Progenitor cell of endocrine pancreas (in vitro differentiated cells): ENCODE data around the gene DNAJB6. TPM values are rescaled to one million over a fixed set of nuclear protein-coding genes. Genes with fewer than 3 reads are reported as not detected.
"Not testable (repeated sequence)": the region's sequence is repeated elsewhere in the genome, so short reads cannot be mapped to it uniquely, and the experiment has no call there.

Experiments
- DNase-seq: peaks from one replicate; pipeline ENCODE4 v3.0.0; 2021; ENCODE audit warnings: low spot score; ENCODE audit not compliant: unreplicated experiment
- H3K27ac Mint-ChIP-seq: 2 replicates; pipeline ENCODE4 v1.8.0; 2021; ENCODE audit warnings: mild to moderate bottlenecking, moderate library complexity, mixed read lengths
- H3K27me3 Mint-ChIP-seq: 2 replicates; pipeline ENCODE4 v1.8.0; 2021; ENCODE audit warnings: mixed read lengths
- H3K36me3 Mint-ChIP-seq: 2 replicates; pipeline ENCODE4 v1.8.0; 2022; ENCODE audit warnings: mixed read lengths; ENCODE audit not compliant: insufficient read depth
- H3K4me1 Mint-ChIP-seq: 2 replicates; pipeline ENCODE4 v1.8.0; 2021; ENCODE audit warnings: low read depth, mixed read lengths
- H3K4me3 Mint-ChIP-seq: 2 replicates; pipeline ENCODE4 v1.8.0; 2021; ENCODE audit warnings: low read depth, mild to moderate bottlenecking, moderate library complexity, mixed read lengths
- H3K9me3 Mint-ChIP-seq: 2 replicates; pipeline ENCODE4 v1.8.0; 2021; ENCODE audit warnings: low read depth, mixed read lengths
- total RNA-seq: library from RNA; stranded (reverse); gene quantifications from 2 replicates; pipeline ENCODE4 v1.2.1, GENCODE V29; 2021
- TF ChIP-seq, protein P1 (sequence below): fragments of 200-600 bp; sonication (generic); IDR thresholded peaks from one replicate; pipeline ENCODE4 v1.5.0; 2021; ENCODE audit warnings: antibody characterized with exemption, mild to moderate bottlenecking; ENCODE audit not compliant: unreplicated experiment

Gene DNAJB6
- total RNA-seq, 1 donor from 2014 or later, result 119 TPM

DNA sequence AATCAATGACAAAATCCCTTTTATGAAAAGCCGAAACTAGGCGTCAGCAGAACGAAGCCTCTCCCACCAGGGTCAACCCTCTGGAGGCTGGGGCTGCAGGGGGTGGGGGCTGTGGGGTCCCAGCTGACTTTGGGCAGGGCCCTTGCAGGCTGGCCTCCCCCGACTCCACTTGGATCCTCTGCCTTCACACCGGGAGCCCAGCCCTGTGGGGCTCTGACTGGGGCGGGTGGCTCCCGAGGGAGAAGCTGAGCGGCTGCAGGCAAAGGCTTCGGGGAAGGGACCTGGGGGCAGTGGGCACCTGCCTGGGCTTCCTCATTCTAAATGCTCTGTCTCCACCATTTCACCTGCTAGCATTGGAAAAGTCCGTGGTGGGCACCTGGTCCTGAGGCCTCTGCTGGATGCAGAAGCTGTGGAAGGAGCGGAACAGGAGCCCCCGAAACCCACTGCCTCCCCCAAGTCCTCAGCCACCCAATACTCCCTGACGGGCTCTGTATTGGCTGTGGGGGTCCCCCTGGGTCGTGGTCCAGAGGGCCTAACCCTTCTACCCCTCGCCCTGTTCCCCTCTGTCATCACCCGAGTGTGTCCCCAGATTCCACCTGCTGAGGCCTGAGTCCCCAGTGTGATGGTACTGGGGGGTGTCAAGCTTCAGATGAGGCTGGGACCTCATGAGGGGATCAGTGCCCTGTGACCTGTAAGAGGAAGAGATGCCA is 108.6 kb downstream of the DNAJB6 start:
- no peaks in the 10 kb centered on the region for H3K9me3 Mint-ChIP-seq

DNA sequence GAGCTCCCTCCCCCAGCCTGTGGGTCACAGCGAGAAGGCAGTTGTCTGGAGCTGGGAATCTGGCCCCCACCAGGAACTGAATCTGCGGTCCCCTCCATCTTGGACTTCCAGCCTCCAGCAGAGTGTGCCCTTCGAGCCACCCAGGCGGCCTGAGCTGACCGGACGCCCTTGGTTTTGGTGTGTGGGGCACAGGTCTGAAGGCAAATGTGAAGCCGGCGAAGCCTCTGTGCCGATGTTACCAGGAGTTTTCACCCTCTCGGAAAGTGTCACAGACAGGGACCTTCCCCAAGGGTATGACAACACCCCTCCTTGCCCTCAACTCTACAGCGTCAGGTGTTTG is 109.1 kb downstream of the DNAJB6 start:
- DNase-seq, result no peak
- H3K27me3 Mint-ChIP-seq, result peaks cover 6% of the 10 kb centered on the region
- TF ChIP-seq, protein P1, sequence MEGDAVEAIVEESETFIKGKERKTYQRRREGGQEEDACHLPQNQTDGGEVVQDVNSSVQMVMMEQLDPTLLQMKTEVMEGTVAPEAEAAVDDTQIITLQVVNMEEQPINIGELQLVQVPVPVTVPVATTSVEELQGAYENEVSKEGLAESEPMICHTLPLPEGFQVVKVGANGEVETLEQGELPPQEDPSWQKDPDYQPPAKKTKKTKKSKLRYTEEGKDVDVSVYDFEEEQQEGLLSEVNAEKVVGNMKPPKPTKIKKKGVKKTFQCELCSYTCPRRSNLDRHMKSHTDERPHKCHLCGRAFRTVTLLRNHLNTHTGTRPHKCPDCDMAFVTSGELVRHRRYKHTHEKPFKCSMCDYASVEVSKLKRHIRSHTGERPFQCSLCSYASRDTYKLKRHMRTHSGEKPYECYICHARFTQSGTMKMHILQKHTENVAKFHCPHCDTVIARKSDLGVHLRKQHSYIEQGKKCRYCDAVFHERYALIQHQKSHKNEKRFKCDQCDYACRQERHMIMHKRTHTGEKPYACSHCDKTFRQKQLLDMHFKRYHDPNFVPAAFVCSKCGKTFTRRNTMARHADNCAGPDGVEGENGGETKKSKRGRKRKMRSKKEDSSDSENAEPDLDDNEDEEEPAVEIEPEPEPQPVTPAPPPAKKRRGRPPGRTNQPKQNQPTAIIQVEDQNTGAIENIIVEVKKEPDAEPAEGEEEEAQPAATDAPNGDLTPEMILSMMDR, result no peak
- no peak overlapping the region for H3K4me3 Mint-ChIP-seq
- no peaks in the 10 kb centered on the region for H3K4me1 Mint-ChIP-seq
- H3K36me3 Mint-ChIP-seq, result no peaks in the 10 kb centered on the region
- H3K27ac Mint-ChIP-seq, result no peak overlapping the region
- no peaks in the 10 kb centered on the region for H3K9me3 Mint-ChIP-seq

More for the DNA sequence above, 108.6 kb downstream of the DNAJB6 start:
- peaks cover 6% of the 10 kb centered on the region for H3K27me3 Mint-ChIP-seq
- no peak for DNase-seq
- no peak overlapping the region for H3K4me3 Mint-ChIP-seq
- H3K4me1 Mint-ChIP-seq, result no peaks in the 10 kb centered on the region
- TF ChIP-seq, protein P1, result no peak
- no peaks in the 10 kb centered on the region for H3K36me3 Mint-ChIP-seq
- H3K27ac Mint-ChIP-seq, result no peak overlapping the region

DNA sequence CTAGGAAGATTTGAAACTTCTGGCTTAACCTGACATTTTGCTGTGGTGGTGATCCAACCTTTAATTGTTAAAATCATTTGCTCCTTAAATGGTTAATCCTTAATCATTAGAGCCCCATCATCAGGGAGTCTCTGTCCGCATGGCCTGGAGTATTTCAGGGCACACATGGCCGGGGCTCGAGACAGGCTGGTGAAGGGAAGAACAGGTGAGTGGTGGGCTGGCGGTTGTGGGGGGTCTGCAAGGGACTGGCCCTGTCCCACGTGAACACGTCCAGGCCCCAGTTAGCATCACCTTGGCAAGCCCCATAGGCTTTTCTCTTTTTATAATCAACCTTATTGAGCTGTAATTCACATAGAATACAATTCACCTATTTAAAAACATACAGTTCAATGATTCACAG is 109.5 kb downstream of the DNAJB6 start:
- Mint-ChIP-seq H3K27me3 (peaks cover 6% of the 10 kb centered on the region), H3K4me1 (no peaks in the 10 kb centered on the region), H3K36me3 (no peaks in the 10 kb centered on the region), H3K27ac (no peak overlapping the region), H3K9me3 (no peaks in the 10 kb centered on the region), H3K4me3 (no peak overlapping the region)
- TF ChIP-seq, protein P1, result no peak
- DNase-seq, result no peak

DNA sequence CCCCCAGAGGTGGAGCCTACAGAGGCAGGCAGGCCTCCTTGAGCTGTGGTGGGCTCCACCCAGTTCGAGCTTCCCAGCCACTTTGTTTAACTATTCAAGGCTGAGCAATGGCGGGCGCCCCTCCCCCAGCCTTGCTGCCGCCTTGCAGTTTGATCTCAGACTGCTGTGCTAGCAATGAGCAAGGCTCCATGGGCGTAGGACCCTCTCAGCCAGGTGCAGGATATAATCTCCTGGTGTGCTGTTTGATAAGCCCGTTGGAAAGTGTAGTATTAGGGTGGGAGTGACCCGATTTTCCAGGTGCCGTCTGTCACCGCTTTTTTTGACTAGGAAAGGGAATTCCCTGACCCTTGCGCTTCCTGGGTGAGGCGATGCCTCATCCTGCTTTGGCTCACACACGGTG is 117.2 kb downstream of the DNAJB6 start:
- H3K9me3 Mint-ChIP-seq, H3K36me3 Mint-ChIP-seq, DNase-seq, H3K4me1 Mint-ChIP-seq, H3K27ac Mint-ChIP-seq, H3K4me3 Mint-ChIP-seq: not testable (repeated sequence)
- peaks cover 30% of the 10 kb centered on the region for H3K27me3 Mint-ChIP-seq

GRCh38 chr7:157457355-157458253 is 120.8 kb downstream of the DNAJB6 start:
- no peak overlapping the region for H3K4me3 Mint-ChIP-seq
- H3K27ac Mint-ChIP-seq, result no peak overlapping the region
- H3K36me3 Mint-ChIP-seq, result peaks cover 1% of the 10 kb centered on the region

More at GRCh38 chr7:157457355-157458253, 120.8 kb downstream of the DNAJB6 start:
- H3K4me1 Mint-ChIP-seq, result no peaks in the 10 kb centered on the region
- TF ChIP-seq, protein P1, result no peak
- no peak for DNase-seq
- H3K9me3 Mint-ChIP-seq, result peaks cover 9% of the 10 kb centered on the region
- H3K27me3 Mint-ChIP-seq, result peaks cover 46% of the 10 kb centered on the region
